ENCODE measurements around the gene DNAH9. TPM values are rescaled to one million over a fixed set of nuclear protein-coding genes. Genes with fewer than 3 reads are reported as not detected.

The DNAH9 gene
- total RNA-seq, 4 donors from 2014 or later: 1.2 to 7.7 (median 4.3) TPM

- H3K27ac ChIP-seq: no peak overlapping the region
- H3K9me3 ChIP-seq: no peaks in the 10 kb centered on the region
- no peaks in the 10 kb centered on the region for H3K36me3 ChIP-seq
- DNase-seq: no peak
- H3K27me3 ChIP-seq: no peaks in the 10 kb centered on the region
- no peak for TF ChIP-seq POLR2A (IDR thresholded peaks at IDR 0.05)
- TF ChIP-seq CTCF (IDR thresholded peaks at IDR 0.05): no peak
- no peak overlapping the region for H3K4me3 ChIP-seq
- intact Hi-C loops (cut with DNase I; ENCODE audit: low total_unique reads): no loop called here
- no peaks in the 10 kb centered on the region for H3K4me1 ChIP-seq
Observed at GRCh38 chr17:11554542-11554941, 43.7 kb upstream of the DNAH9 start.

- intact Hi-C loops (cut with DNase I; ENCODE audit: low total_unique reads): no loop called here
- DNase-seq: no peak
Observed at GRCh38 chr17:11555530-11555929, 42.7 kb upstream of the DNAH9 start.

GRCh38 chr17:11557727-11558452 is 40.4 kb upstream of the DNAH9 start:
- no peaks in the 10 kb centered on the region for H3K9me3 ChIP-seq
- no peaks in the 10 kb centered on the region for H3K27me3 ChIP-seq
- intact Hi-C loops (cut with DNase I; ENCODE audit: low total_unique reads): no loop called here
- no peak for TF ChIP-seq POLR2A (IDR thresholded peaks at IDR 0.05)
- no peak for TF ChIP-seq CTCF (IDR thresholded peaks at IDR 0.05)
- no peak overlapping the region for H3K4me3 ChIP-seq
- no peaks in the 10 kb centered on the region for H3K36me3 ChIP-seq
- no peak overlapping the region for H3K27ac ChIP-seq
- no peaks in the 10 kb centered on the region for H3K4me1 ChIP-seq
- no peak for DNase-seq

More at GRCh38 chr17:11555530-11555929, 42.7 kb upstream of the DNAH9 start:
- no peaks in the 10 kb centered on the region for H3K4me1 ChIP-seq
- no peak overlapping the region for H3K27ac ChIP-seq
- H3K36me3 ChIP-seq: no peaks in the 10 kb centered on the region
- no peak overlapping the region for H3K4me3 ChIP-seq
- H3K27me3 ChIP-seq: no peaks in the 10 kb centered on the region
- H3K9me3 ChIP-seq: no peaks in the 10 kb centered on the region
- no peak for TF ChIP-seq POLR2A (IDR thresholded peaks at IDR 0.05)
- no peak for TF ChIP-seq CTCF (IDR thresholded peaks at IDR 0.05)

GRCh38 chr17:11558681-11559234 is 39.5 kb upstream of the DNAH9 start:
- intact Hi-C loops (cut with DNase I; ENCODE audit: low total_unique reads): no loop called here
- Histone ChIP-seq H3K9me3 (no peaks in the 10 kb centered on the region), H3K4me1 (no peaks in the 10 kb centered on the region), H3K27ac (no peak overlapping the region), H3K4me3 (no peak overlapping the region), H3K36me3 (no peaks in the 10 kb centered on the region), H3K27me3 (no peaks in the 10 kb centered on the region)
- TF ChIP-seq CTCF (IDR thresholded peaks at IDR 0.05): no peak
- TF ChIP-seq POLR2A (IDR thresholded peaks at IDR 0.05): no peak
- DNase-seq: no peak

- TF ChIP-seq CTCF (IDR thresholded peaks at IDR 0.05) (no peak), POLR2A (IDR thresholded peaks at IDR 0.05) (no peak)
- DNase-seq: no peak
- Histone ChIP-seq H3K4me3 (no peak overlapping the region), H3K27ac (no peak overlapping the region), H3K27me3 (no peaks in the 10 kb centered on the region), H3K9me3 (no peaks in the 10 kb centered on the region), H3K36me3 (no peaks in the 10 kb centered on the region), H3K4me1 (no peaks in the 10 kb centered on the region)
- intact Hi-C loops (cut with DNase I; ENCODE audit: low total_unique reads): no loop called here
Observed at GRCh38 chr17:11559601-11560000, 38.7 kb upstream of the DNAH9 start.
